Activated naive CD8-positive, alpha-beta T cell treated with anti-CD3 and anti-CD28 coated beads, Interleukin-2, amount 50 U/mL, for 24 hours (primary cell): ENCODE measurements around the gene IL20RB.
"Not testable (repeated sequence)": the region's sequence is repeated elsewhere in the genome, so short reads cannot be mapped to it uniquely, and the experiment has no call there.

ENCODE experiments used
- ATAC-seq: fragments of 150-1000 bp; cut with Tn5 transposase; one replicate; pipeline ENCODE4 v1.10.0; 2021
- DNase-seq: peaks from one replicate; pipeline ENCODE4 v3.0.0; 2021
- H3K27ac Mint-ChIP-seq: one replicate; pipeline ENCODE4 v1.8.0; 2021; ENCODE audit warnings: mild to moderate bottlenecking, mixed read lengths
- H3K27me3 Mint-ChIP-seq: one replicate; pipeline ENCODE4 v1.8.0; 2021; ENCODE audit warnings: mixed read lengths
- H3K36me3 Mint-ChIP-seq: one replicate; pipeline ENCODE4 v1.8.0; 2021; ENCODE audit warnings: low read depth, mixed read lengths
- H3K4me1 Mint-ChIP-seq: one replicate; pipeline ENCODE4 v1.8.0; 2021; ENCODE audit warnings: mixed read lengths
- H3K4me3 Mint-ChIP-seq: one replicate; pipeline ENCODE4 v1.8.0; 2021; ENCODE audit warnings: mild to moderate bottlenecking, moderate library complexity, mixed read lengths
- H3K9me3 Mint-ChIP-seq: one replicate; pipeline ENCODE4 v1.8.0; 2021; ENCODE audit warnings: mixed read lengths

IL20RB gene

GRCh38 chr3:136955813-136956212, 2.0 kb upstream of the IL20RB start:
- H3K27ac Mint-ChIP-seq: no peak overlapping the region
- H3K27me3 Mint-ChIP-seq: no peaks in the 10 kb centered on the region
- no peaks in the 10 kb centered on the region for H3K4me1 Mint-ChIP-seq
- no peak for ATAC-seq
- no peaks in the 10 kb centered on the region for H3K9me3 Mint-ChIP-seq
- DNase-seq: no peak
- H3K4me3 Mint-ChIP-seq: no peak overlapping the region
- no peaks in the 10 kb centered on the region for H3K36me3 Mint-ChIP-seq

- H3K27ac Mint-ChIP-seq: no peak overlapping the region
- no peaks in the 10 kb centered on the region for H3K9me3 Mint-ChIP-seq
- no peaks in the 10 kb centered on the region for H3K27me3 Mint-ChIP-seq
- no peak for DNase-seq
- no peak overlapping the region for H3K4me3 Mint-ChIP-seq
- no peaks in the 10 kb centered on the region for H3K36me3 Mint-ChIP-seq
- no peak for ATAC-seq
- H3K4me1 Mint-ChIP-seq: no peaks in the 10 kb centered on the region
Measured at GRCh38 chr3:136956971-136957370, 812 bp upstream of the IL20RB start.

- Mint-ChIP-seq H3K27me3 (no peaks in the 10 kb centered on the region), H3K4me1 (no peaks in the 10 kb centered on the region), H3K9me3 (no peaks in the 10 kb centered on the region), H3K36me3 (no peaks in the 10 kb centered on the region), H3K27ac (no peak overlapping the region), H3K4me3 (no peak overlapping the region)
- ATAC-seq: no peak
- DNase-seq: no peak
Measured at GRCh38 chr3:136958939-136959338, 1.2 kb downstream of the IL20RB start.

GRCh38 chr3:136959599-136959998, 1.8 kb downstream of the IL20RB start:
- no peaks in the 10 kb centered on the region for H3K36me3 Mint-ChIP-seq
- H3K9me3 Mint-ChIP-seq: no peaks in the 10 kb centered on the region
- no peaks in the 10 kb centered on the region for H3K27me3 Mint-ChIP-seq
- H3K4me3 Mint-ChIP-seq: no peak overlapping the region
- H3K27ac Mint-ChIP-seq: no peak overlapping the region
- ATAC-seq (no peak), DNase-seq (no peak)
- no peaks in the 10 kb centered on the region for H3K4me1 Mint-ChIP-seq

- no peak for DNase-seq
- H3K27ac Mint-ChIP-seq: no peak overlapping the region
Measured at GRCh38 chr3:136960838-136961836, 3.4 kb downstream of the IL20RB start.

GRCh38 chr3:136962927-136963326, 5.1 kb downstream of the IL20RB start:
- DNase-seq: no peak
- no peaks in the 10 kb centered on the region for H3K4me1 Mint-ChIP-seq
- no peaks in the 10 kb centered on the region for H3K36me3 Mint-ChIP-seq
- no peak overlapping the region for H3K27ac Mint-ChIP-seq
- no peak for ATAC-seq
- no peaks in the 10 kb centered on the region for H3K9me3 Mint-ChIP-seq
- no peaks in the 10 kb centered on the region for H3K27me3 Mint-ChIP-seq
- no peak overlapping the region for H3K4me3 Mint-ChIP-seq

More at GRCh38 chr3:136960838-136961836, 3.4 kb downstream of the IL20RB start:
- no peak for ATAC-seq
- Mint-ChIP-seq H3K4me1 (no peaks in the 10 kb centered on the region), H3K9me3 (no peaks in the 10 kb centered on the region), H3K36me3 (no peaks in the 10 kb centered on the region), H3K27me3 (no peaks in the 10 kb centered on the region), H3K4me3 (no peak overlapping the region)

- not testable (repeated sequence) for ATAC-seq, H3K36me3 Mint-ChIP-seq, H3K4me3 Mint-ChIP-seq, H3K27ac Mint-ChIP-seq, DNase-seq, H3K27me3 Mint-ChIP-seq, H3K4me1 Mint-ChIP-seq
- peaks cover 13% of the 10 kb centered on the region for H3K9me3 Mint-ChIP-seq
Measured at GRCh38 chr3:136969539-136969938, 11.8 kb downstream of the IL20RB start.

- no peak for ATAC-seq
- no peaks in the 10 kb centered on the region for H3K27me3 Mint-ChIP-seq
Measured at GRCh38 chr3:136973352-136973751, 15.6 kb downstream of the IL20RB start.

GRCh38 chr3:136974670-136975069, 16.9 kb downstream of the IL20RB start:
- H3K4me1 Mint-ChIP-seq: no peaks in the 10 kb centered on the region
- no peaks in the 10 kb centered on the region for H3K27me3 Mint-ChIP-seq
- H3K4me3 Mint-ChIP-seq: no peak overlapping the region
- ATAC-seq: no peak
- H3K27ac Mint-ChIP-seq: no peak overlapping the region
- peaks cover 19% of the 10 kb centered on the region for H3K9me3 Mint-ChIP-seq
- DNase-seq: no peak
- peaks cover 5% of the 10 kb centered on the region for H3K36me3 Mint-ChIP-seq

More at GRCh38 chr3:136973352-136973751, 15.6 kb downstream of the IL20RB start:
- Mint-ChIP-seq H3K4me3 (no peak overlapping the region), H3K36me3 (peaks cover 5% of the 10 kb centered on the region), H3K9me3 (peaks cover 19% of the 10 kb centered on the region), H3K27ac (no peak overlapping the region), H3K4me1 (no peaks in the 10 kb centered on the region)
- no peak for DNase-seq

- ATAC-seq: no peak
- H3K9me3 Mint-ChIP-seq: peaks cover 8% of the 10 kb centered on the region
- no peaks in the 10 kb centered on the region for H3K4me1 Mint-ChIP-seq
- no peaks in the 10 kb centered on the region for H3K27me3 Mint-ChIP-seq
- no peak for DNase-seq
- peaks cover 6% of the 10 kb centered on the region for H3K36me3 Mint-ChIP-seq
- no peak overlapping the region for H3K4me3 Mint-ChIP-seq
- H3K27ac Mint-ChIP-seq: no peak overlapping the region
Measured at GRCh38 chr3:136979204-136979603, 21.4 kb downstream of the IL20RB start.

GRCh38 chr3:136979684-136980083, 21.9 kb downstream of the IL20RB start:
- H3K36me3 Mint-ChIP-seq: peaks cover 6% of the 10 kb centered on the region
- ATAC-seq: no peak

GRCh38 chr3:136982033-136982432, 24.2 kb downstream of the IL20RB start:
- DNase-seq (no peak), ATAC-seq (no peak)
- no peaks in the 10 kb centered on the region for H3K9me3 Mint-ChIP-seq
- no peaks in the 10 kb centered on the region for H3K4me1 Mint-ChIP-seq
- H3K36me3 Mint-ChIP-seq: peaks cover 3% of the 10 kb centered on the region
- H3K4me3 Mint-ChIP-seq: no peak overlapping the region
- no peak overlapping the region for H3K27ac Mint-ChIP-seq
- no peaks in the 10 kb centered on the region for H3K27me3 Mint-ChIP-seq

More at GRCh38 chr3:136979684-136980083, 21.9 kb downstream of the IL20RB start:
- Mint-ChIP-seq H3K27ac (no peak overlapping the region), H3K27me3 (no peaks in the 10 kb centered on the region), H3K9me3 (peaks cover 4% of the 10 kb centered on the region), H3K4me3 (no peak overlapping the region), H3K4me1 (no peaks in the 10 kb centered on the region)
- no peak for DNase-seq

GRCh38 chr3:136982520-136983138, 24.8 kb downstream of the IL20RB start:
- no peaks in the 10 kb centered on the region for H3K4me1 Mint-ChIP-seq
- no peak overlapping the region for H3K27ac Mint-ChIP-seq
- ATAC-seq (no peak), DNase-seq (no peak)
- H3K27me3 Mint-ChIP-seq: no peaks in the 10 kb centered on the region
- H3K4me3 Mint-ChIP-seq: no peak overlapping the region
- no peaks in the 10 kb centered on the region for H3K9me3 Mint-ChIP-seq
- peaks cover 3% of the 10 kb centered on the region for H3K36me3 Mint-ChIP-seq

- H3K4me3 Mint-ChIP-seq: no peak overlapping the region
- H3K27me3 Mint-ChIP-seq: no peaks in the 10 kb centered on the region
- peaks cover 3% of the 10 kb centered on the region for H3K36me3 Mint-ChIP-seq
- no peaks in the 10 kb centered on the region for H3K4me1 Mint-ChIP-seq
- no peaks in the 10 kb centered on the region for H3K9me3 Mint-ChIP-seq
- H3K27ac Mint-ChIP-seq: no peak overlapping the region
- no peak for ATAC-seq
- DNase-seq: no peak
Measured at GRCh38 chr3:136984837-136985236, 27.1 kb downstream of the IL20RB start.

- not testable (repeated sequence) for H3K4me1 Mint-ChIP-seq, H3K36me3 Mint-ChIP-seq, H3K27me3 Mint-ChIP-seq, DNase-seq, H3K27ac Mint-ChIP-seq, H3K9me3 Mint-ChIP-seq, H3K4me3 Mint-ChIP-seq, ATAC-seq
Measured at GRCh38 chr3:136987398-136987980, 29.7 kb downstream of the IL20RB start.
